GM13977 (cell line): ENCODE results near the gene PLXNA3.

Experiments
- DNase-seq: peaks from one replicate; pipeline ENCODE4 v3.0.0; 2012; ENCODE audit warnings: low spot score
- CTCF ChIP-seq: IDR thresholded peaks from 2 replicates; pipeline ENCODE4 v1.5.1; 2012; ENCODE audit warnings: mild to moderate bottlenecking, control low read depth; ENCODE audit not compliant: insufficient read depth; ENCODE audit errors: extremely low read depth, missing control alignments
- in situ Hi-C: fragments of 300-500 bp; cut with MboI; formaldehyde crosslinking; loops from one replicate; pipeline ENCODE4 v1.12.0; 2022; ENCODE audit warnings: low sequenced_read_pairs, low pct_unique_long_range_greater_than_20kb, mixed read lengths, inconsistent platforms; ENCODE audit not compliant: unreplicated experiment

The PLXNA3 gene

GRCh38 chrX:154516656-154517100, 58.6 kb downstream of the PLXNA3 start:
- in situ Hi-C loops = no loop called here
- TF ChIP-seq CTCF = no peak
- no peak for DNase-seq

GRCh38 chrX:154517101-154517781, 59.2 kb downstream of the PLXNA3 start:
- in situ Hi-C loops = no loop called here
- no peak for DNase-seq

GRCh38 chrX:154519389-154519788, 61.3 kb downstream of the PLXNA3 start:
- DNase-seq = no peak
- TF ChIP-seq CTCF = no peak
- in situ Hi-C loops = no loop called here

More at GRCh38 chrX:154517101-154517781, 59.2 kb downstream of the PLXNA3 start:
- no peak for TF ChIP-seq CTCF

GRCh38 chrX:154525606-154526490, 67.8 kb downstream of the PLXNA3 start:
- TF ChIP-seq CTCF = no peak
- in situ Hi-C loops = no loop called here
- DNase-seq = no peak

GRCh38 chrX:154526901-154527675, 69.0 kb downstream of the PLXNA3 start:
- in situ Hi-C loops = no loop called here
- peak; percentile 47 for TF ChIP-seq CTCF
- DNase-seq = peak; percentile 72
